Tibial nerve (tissue), 4 donors: ENCODE results near the gene CD302.
"Not testable (repeated sequence)": the region's sequence is repeated elsewhere in the genome, so short reads cannot be mapped to it uniquely, and the experiment has no call there.

Source experiments
- CTCF ChIP-seq, 5 experiments: fragments of 200-600 bp in 3 of 5; fragments of 450-650 bp in 2 of 5; sonication (generic) in 3 of 5; IDR thresholded peaks; one replicate each; pipeline ENCODE4 v1.5.1; 2016 to 2019; ENCODE audit warnings: antibody characterized with exemption in 5 of 5, mild to moderate bottlenecking in 3 of 5, moderate library complexity in 2 of 5
- EP300 ChIP-seq, 2 donors: sonication (generic); formaldehyde crosslinking; IDR thresholded peaks; one replicate each; pipeline ENCODE4 v1.6.1; 2017; ENCODE audit warnings: antibody characterized with exemption in 2 of 2, mild to moderate bottlenecking in 1 of 2
- POLR2A ChIP-seq, 2 donors: fragments of 450-650 bp; IDR thresholded peaks; one replicate each; pipeline ENCODE4 v1.6.1; 2017; ENCODE audit warnings: antibody characterized with exemption in 2 of 2, mild to moderate bottlenecking in 2 of 2, moderate library complexity in 2 of 2

DNA sequence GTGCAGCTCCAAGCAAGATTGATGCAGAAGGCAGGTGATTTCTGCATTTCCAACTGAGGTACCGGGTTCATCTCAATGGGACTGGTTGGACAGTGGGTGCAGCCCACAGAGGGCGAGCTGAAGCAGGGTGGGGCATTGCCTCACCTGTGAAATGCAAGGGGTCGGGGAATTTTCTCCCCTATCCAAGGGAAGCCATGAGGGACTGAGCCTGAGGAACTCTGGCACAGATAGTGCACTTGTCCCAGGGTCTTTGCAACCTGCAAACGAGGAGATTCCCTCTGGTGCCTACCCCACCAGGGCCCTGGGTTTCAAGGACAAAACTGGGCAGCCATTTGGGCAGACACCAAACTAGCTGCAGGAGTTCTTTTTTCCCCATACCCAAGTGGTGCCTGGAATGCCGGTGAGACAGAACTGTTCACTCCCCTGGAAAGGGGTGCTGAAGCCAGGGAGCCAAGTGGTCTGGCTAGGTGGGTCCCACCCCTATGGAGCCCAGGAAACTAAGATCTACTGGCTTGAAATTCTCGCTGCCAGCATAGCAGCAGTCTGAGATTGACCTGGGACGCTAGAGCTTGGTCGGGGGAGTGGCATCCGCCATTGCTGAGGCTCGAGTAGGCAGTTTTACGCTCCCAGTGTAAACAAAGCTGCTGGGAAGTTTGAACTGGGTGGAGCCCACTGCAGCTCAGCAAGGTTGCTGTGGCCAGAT lies 23.9 kb upstream of the CD302 start:
- TF ChIP-seq POLR2A, CTCF, EP300 (IDR thresholded peaks at IDR 0.05): not testable (repeated sequence)
